Nephron progenitor cell (in vitro differentiated cells): ENCODE data around the gene IDS.

Experiments used
- DNase-seq: peaks from one replicate; pipeline ENCODE4 v3.0.0; 2021
- H3K27ac Mint-ChIP-seq: 2 replicates; pipeline ENCODE4 v1.8.0; 2021; ENCODE audit warnings: mild to moderate bottlenecking, moderate library complexity, mixed read lengths
- H3K27me3 Mint-ChIP-seq: 2 replicates; pipeline ENCODE4 v1.8.0; 2021; ENCODE audit warnings: mild to moderate bottlenecking, low read depth, mixed read lengths; ENCODE audit not compliant: poor library complexity
- H3K36me3 Mint-ChIP-seq: 2 replicates; pipeline ENCODE4 v1.8.0; 2021; ENCODE audit warnings: low read depth, mixed read lengths
- H3K4me1 Mint-ChIP-seq: 2 replicates; pipeline ENCODE4 v1.8.0; 2021; ENCODE audit warnings: mixed read lengths
- H3K4me3 Mint-ChIP-seq: 2 replicates; pipeline ENCODE4 v1.8.0; 2021; ENCODE audit warnings: mild to moderate bottlenecking, moderate library complexity, mixed read lengths
- H3K9me3 Mint-ChIP-seq: 2 replicates; pipeline ENCODE4 v1.8.0; 2021; ENCODE audit warnings: mild to moderate bottlenecking, moderate library complexity, mixed read lengths
- CTCF ChIP-seq: fragments of 200-600 bp; sonication (generic); IDR thresholded peaks from 2 replicates; pipeline ENCODE4 v1.5.0; 2021; ENCODE audit warnings: antibody characterized with exemption

The IDS gene

GRCh38 chrX:149453906-149454822 is 50.9 kb downstream of the IDS start:
- no peak for TF ChIP-seq CTCF
- no peak overlapping the region for H3K27ac Mint-ChIP-seq
- peaks cover 28% of the 10 kb centered on the region for H3K9me3 Mint-ChIP-seq
- peaks cover under 1% of the 10 kb centered on the region for H3K27me3 Mint-ChIP-seq
- no peaks in the 10 kb centered on the region for H3K4me1 Mint-ChIP-seq
- H3K4me3 Mint-ChIP-seq: no peak overlapping the region
- peaks cover 4% of the 10 kb centered on the region for H3K36me3 Mint-ChIP-seq
- no peak for DNase-seq

- Mint-ChIP-seq H3K36me3 (peaks cover 4% of the 10 kb centered on the region), H3K4me3 (no peak overlapping the region), H3K4me1 (no peaks in the 10 kb centered on the region), H3K9me3 (peaks cover 38% of the 10 kb centered on the region), H3K27me3 (no peaks in the 10 kb centered on the region), H3K27ac (no peak overlapping the region)
- TF ChIP-seq CTCF: no peak
- no peak for DNase-seq
These were observed 52.1 kb downstream of the IDS start for GRCh38 chrX:149453030-149453429.

- Mint-ChIP-seq H3K9me3 (peaks cover 43% of the 10 kb centered on the region), H3K4me3 (no peak overlapping the region), H3K27ac (no peak overlapping the region), H3K36me3 (peaks cover 4% of the 10 kb centered on the region), H3K4me1 (no peaks in the 10 kb centered on the region), H3K27me3 (no peaks in the 10 kb centered on the region)
- TF ChIP-seq CTCF: no peak
- DNase-seq: no peak
These were observed 71.7 kb downstream of the IDS start for GRCh38 chrX:149433451-149433850.

DNA sequence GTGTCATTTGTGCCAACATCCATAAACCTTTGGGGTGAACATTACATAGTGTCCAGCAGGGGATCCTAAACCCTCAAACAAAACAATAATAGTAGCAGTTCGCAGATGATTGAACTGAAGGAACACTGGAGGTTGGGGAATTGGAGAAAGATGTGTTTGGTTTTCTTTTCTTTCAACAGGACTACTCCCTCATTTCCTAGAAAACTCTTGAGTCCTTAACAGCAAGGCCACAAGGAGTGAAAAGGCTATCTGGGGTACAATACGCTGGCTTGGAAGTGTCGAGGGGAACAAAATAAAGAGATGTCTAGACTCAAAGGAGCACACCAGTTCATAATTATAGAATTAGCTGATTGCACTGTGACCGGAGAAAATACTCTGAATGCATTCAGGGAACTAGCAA is 72.1 kb downstream of the IDS start:
- Mint-ChIP-seq H3K27me3 (no peaks in the 10 kb centered on the region), H3K9me3 (peaks cover 47% of the 10 kb centered on the region), H3K4me1 (no peaks in the 10 kb centered on the region), H3K4me3 (no peak overlapping the region), H3K36me3 (peaks cover 4% of the 10 kb centered on the region), H3K27ac (no peak overlapping the region)
- no peak for DNase-seq
- TF ChIP-seq CTCF: no peak
